Breast epithelium (tissue), 4 donors: ENCODE measurements around the gene PLAC1. TPM values are rescaled to one million over a fixed set of nuclear protein-coding genes. Genes with fewer than 3 reads are reported as not detected.

ENCODE experiments used
- DNase-seq, 2 donors: peaks; one replicate each; pipeline ENCODE4 v3.0.0-alpha.2; 2019; ENCODE audit warnings: low spot score in 2 of 2
- H3K27ac ChIP-seq, 2 donors: fragments of 200-600 bp; sonication (generic) in 1 of 2; one replicate each; pipeline ENCODE4 v1.5.1; 2016 to 2019; ENCODE audit warnings: mild to moderate bottlenecking in 1 of 2
- H3K27me3 ChIP-seq, 2 donors: fragments of 200-600 bp; sonication (generic) in 1 of 2; one replicate each; pipeline versions ENCODE4 v1.5.1 to v1.6.0; 2017 to 2019; ENCODE audit warnings: control low read depth in 1 of 2, mild to moderate bottlenecking in 1 of 2
- H3K36me3 ChIP-seq: fragments of 200-600 bp; one replicate; pipeline ENCODE4 v1.5.1; 2019
- H3K4me1 ChIP-seq, 2 donors: fragments of 200-600 bp; sonication (generic); one replicate each; pipeline ENCODE4 v1.5.1; 2016 to 2019; ENCODE audit warnings: control low read depth in 1 of 2
- H3K4me3 ChIP-seq, 3 donors: fragments of 200-600 bp; sonication (generic); 1 replicate in 2 of 3; 2 replicates in 1 of 3; pipeline ENCODE4 v1.5.1; 2016 to 2019; ENCODE audit warnings: mild to moderate bottlenecking in 3 of 3, moderate library complexity in 2 of 3
- H3K9me3 ChIP-seq, 2 donors: fragments of 200-600 bp; sonication (generic) in 1 of 2; one replicate each; pipeline ENCODE4 v1.5.1; 2016 to 2019; ENCODE audit warnings: control low read depth in 1 of 2
- POLR2A ChIP-seq: fragments of 450-650 bp; IDR thresholded peaks from one replicate; pipeline ENCODE4 v1.6.1; 2016; ENCODE audit warnings: antibody characterized with exemption, mild to moderate bottlenecking, moderate library complexity
- POLR2AphosphoS5 ChIP-seq, 3 donors: sonication (generic); formaldehyde crosslinking; IDR thresholded peaks; one replicate each; pipeline ENCODE4 v1.6.1; 2017; ENCODE audit warnings: antibody characterized with exemption in 3 of 3
- intact Hi-C: fragments of 100-400 bp; cut with DNase I; formaldehyde crosslinking; loops from one replicate; pipeline ENCODE4 v1.15.1; 2023; ENCODE audit warnings: low total_unique reads
- total RNA-seq, 3 donors: library from RNA; depleted of rRNA; stranded (reverse); fragments of >200 nt; gene quantifications; one replicate each; pipeline ENCODE4 v1.1.0, GENCODE V29; 2016
- TF ChIP-seq, protein P1 (sequence below), 3 donors: fragments of 450-650 bp; IDR thresholded peaks; one replicate each; pipeline ENCODE4 v1.5.1; 2016 to 2017; ENCODE audit warnings: antibody characterized with exemption in 3 of 3, mild to moderate bottlenecking in 3 of 3, moderate library complexity in 3 of 3

PLAC1 gene
- total RNA-seq, 3 donors from 2014 or later: not detected

DNA sequence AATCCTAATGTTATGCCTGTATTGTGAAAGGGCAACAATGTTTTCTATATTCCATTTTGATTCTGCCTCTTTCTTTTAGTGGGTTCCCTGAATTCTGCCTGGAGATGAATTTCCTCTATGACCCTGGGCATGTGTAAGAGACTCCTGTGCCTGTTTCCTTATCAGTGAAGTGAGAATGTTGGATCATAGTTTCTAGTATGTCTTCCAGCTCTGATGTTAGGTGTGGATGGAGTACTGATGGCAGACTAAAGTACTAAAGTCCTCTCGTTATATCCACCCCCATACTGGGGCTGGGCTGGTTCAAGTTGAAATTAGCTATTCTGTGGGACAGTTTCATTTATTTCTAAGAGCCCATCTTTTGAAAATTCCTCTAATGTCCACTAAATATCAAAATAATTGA, 29.6 kb downstream of the PLAC1 start:
- H3K27me3 ChIP-seq: peaks cover 0 to 55% of the 10 kb centered on the region in 2 donors
- no peak overlapping the region for H3K4me3 ChIP-seq
- H3K9me3 ChIP-seq: no peaks in the 10 kb centered on the region
- intact Hi-C loops: no loop called here
- no peak overlapping the region for H3K27ac ChIP-seq
- no peak for DNase-seq
- no peaks in the 10 kb centered on the region for H3K36me3 ChIP-seq
- H3K4me1 ChIP-seq: no peaks in the 10 kb centered on the region
- TF ChIP-seq POLR2A (no peak), POLR2AphosphoS5 (IDR thresholded peaks at IDR 0.05) (no peak)
- TF ChIP-seq, protein P1, sequence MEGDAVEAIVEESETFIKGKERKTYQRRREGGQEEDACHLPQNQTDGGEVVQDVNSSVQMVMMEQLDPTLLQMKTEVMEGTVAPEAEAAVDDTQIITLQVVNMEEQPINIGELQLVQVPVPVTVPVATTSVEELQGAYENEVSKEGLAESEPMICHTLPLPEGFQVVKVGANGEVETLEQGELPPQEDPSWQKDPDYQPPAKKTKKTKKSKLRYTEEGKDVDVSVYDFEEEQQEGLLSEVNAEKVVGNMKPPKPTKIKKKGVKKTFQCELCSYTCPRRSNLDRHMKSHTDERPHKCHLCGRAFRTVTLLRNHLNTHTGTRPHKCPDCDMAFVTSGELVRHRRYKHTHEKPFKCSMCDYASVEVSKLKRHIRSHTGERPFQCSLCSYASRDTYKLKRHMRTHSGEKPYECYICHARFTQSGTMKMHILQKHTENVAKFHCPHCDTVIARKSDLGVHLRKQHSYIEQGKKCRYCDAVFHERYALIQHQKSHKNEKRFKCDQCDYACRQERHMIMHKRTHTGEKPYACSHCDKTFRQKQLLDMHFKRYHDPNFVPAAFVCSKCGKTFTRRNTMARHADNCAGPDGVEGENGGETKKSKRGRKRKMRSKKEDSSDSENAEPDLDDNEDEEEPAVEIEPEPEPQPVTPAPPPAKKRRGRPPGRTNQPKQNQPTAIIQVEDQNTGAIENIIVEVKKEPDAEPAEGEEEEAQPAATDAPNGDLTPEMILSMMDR (IDR thresholded peaks at IDR 0.05): no peak

DNA sequence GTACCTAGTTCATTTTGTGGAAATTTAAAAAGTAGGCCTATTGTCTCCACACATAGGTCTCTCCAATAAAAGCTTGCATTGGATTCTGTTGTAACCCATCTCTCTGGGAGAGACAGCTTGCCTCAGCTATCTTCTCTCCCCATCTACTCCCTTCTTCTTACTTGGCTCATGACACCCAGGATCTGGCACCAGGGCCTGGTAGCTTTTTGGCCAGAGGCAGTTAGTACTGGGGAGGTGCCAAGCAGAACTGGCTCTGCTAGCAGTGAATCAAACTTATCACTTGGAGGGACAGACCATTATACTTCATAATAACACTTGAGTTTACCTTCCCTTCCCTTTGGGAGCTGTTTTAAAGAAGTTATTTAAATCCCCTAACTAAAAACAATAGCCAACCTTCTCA, 31.8 kb downstream of the PLAC1 start:
- H3K27ac ChIP-seq: no peak overlapping the region
- intact Hi-C loops: no loop called here
- no peak overlapping the region for H3K4me3 ChIP-seq
- peak; percentile 29 to 57 for DNase-seq
- no peaks in the 10 kb centered on the region for H3K9me3 ChIP-seq
- H3K27me3 ChIP-seq: peaks cover 0 to 53% of the 10 kb centered on the region in 2 donors
- no peaks in the 10 kb centered on the region for H3K36me3 ChIP-seq
- no peaks in the 10 kb centered on the region for H3K4me1 ChIP-seq
- TF ChIP-seq, protein P1 (IDR thresholded peaks at IDR 0.05): no peak
- TF ChIP-seq POLR2A (no peak), POLR2AphosphoS5 (IDR thresholded peaks at IDR 0.05) (no peak)

DNA sequence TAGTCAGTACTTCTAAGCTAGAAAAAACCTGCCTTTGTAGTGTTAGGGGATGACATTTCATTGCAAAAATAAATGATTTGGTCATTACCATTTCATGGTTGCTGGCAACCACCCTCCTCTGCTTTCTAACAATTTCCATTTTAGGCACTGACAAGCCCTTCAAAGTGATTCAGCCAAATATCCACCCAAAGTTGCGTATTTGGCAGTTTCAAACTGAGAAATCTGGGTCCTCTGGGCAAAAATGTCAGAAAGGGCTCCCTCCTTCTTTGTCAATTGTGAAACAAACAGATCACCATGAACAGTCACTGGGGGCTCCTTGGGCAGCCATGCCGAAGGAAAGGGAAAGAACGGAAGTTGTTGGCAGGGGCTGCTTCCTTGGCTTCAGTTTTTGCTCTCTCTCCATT, 33.0 kb downstream of the PLAC1 start:
- TF ChIP-seq, protein P1 (IDR thresholded peaks at IDR 0.05): no peak
- TF ChIP-seq POLR2A: no peak
- no peak for TF ChIP-seq POLR2AphosphoS5 (IDR thresholded peaks at IDR 0.05)
- Histone ChIP-seq H3K27ac (no peak overlapping the region), H3K36me3 (no peaks in the 10 kb centered on the region), H3K4me3 (no peak overlapping the region), H3K4me1 (no peaks in the 10 kb centered on the region), H3K27me3 (peaks cover 0 to 51% of the 10 kb centered on the region in 2 donors), H3K9me3 (no peaks in the 10 kb centered on the region)
- no peak for DNase-seq
- intact Hi-C loops: no loop called here

DNA sequence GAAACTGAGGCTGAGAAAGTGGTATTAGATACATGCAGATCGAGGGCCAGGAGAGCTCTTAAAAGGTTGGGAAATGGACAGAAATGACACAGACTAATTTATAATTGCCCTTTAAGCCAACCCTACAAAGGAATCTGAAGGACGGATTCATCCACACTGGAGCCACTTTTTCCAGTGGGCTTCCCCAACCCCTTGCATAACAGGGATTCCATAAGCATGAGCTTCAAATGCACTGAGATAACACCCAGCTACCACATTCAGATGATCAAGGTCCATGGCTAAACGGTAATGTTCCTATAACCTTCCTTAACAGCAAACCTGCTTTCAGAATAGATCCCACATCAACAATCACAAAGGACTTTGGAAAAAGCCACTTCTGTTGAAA, 34.2 kb downstream of the PLAC1 start:
- DNase-seq: no peak
- no peak overlapping the region for H3K4me3 ChIP-seq
- TF ChIP-seq POLR2AphosphoS5 (IDR thresholded peaks at IDR 0.05) (no peak), POLR2A (no peak)
- TF ChIP-seq, protein P1 (IDR thresholded peaks at IDR 0.05): no peak
- no peaks in the 10 kb centered on the region for H3K36me3 ChIP-seq
- intact Hi-C loops: no loop called here
- H3K27ac ChIP-seq: no peak overlapping the region
- H3K27me3 ChIP-seq: peaks cover 0 to 58% of the 10 kb centered on the region in 2 donors
- H3K4me1 ChIP-seq: no peaks in the 10 kb centered on the region
- H3K9me3 ChIP-seq: no peaks in the 10 kb centered on the region

DNA sequence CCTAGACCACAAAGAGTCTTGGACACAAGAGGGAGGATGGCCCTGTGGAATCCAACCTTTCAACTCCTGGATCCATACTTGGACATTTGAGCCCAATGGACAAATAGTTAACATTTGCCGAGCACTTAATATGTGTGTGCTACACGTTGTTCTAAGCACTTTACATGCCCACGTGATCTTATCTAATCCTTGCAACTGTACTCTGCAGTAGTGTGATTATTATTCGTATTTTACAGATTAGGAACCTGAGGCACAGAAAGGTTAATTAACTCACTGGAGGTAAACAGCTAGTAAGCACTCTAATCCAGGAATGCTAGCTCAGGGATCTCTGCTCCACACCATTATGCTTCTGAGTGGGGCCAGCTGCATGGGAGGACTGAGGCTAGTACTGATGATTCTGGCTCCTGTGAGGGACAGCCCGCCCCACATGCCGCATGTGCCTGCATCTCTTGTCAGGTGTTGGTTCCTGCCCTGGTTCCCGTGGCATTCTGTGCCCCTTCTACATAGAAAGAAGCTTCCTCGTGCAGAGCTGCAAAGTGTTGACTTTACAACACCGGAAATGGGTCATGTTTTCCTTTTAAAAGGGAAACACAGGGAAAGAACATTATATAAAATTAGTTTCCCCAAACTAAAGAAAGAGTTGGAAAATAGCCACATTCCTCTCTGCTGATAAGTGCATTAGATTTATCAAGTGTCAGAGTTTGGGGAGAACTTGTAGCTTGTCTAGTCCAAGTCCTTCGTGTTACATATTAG, 34.8 kb downstream of the PLAC1 start:
- DNase-seq: no peak
- Histone ChIP-seq H3K4me3 (no peak overlapping the region), H3K9me3 (no peaks in the 10 kb centered on the region), H3K27me3 (peaks cover 0 to 58% of the 10 kb centered on the region in 2 donors), H3K27ac (no peak overlapping the region), H3K4me1 (no peaks in the 10 kb centered on the region), H3K36me3 (no peaks in the 10 kb centered on the region)
- TF ChIP-seq POLR2AphosphoS5 (IDR thresholded peaks at IDR 0.05): no peak
- TF ChIP-seq, protein P1 (IDR thresholded peaks at IDR 0.05): no peak
- TF ChIP-seq POLR2A: no peak
- intact Hi-C loops: no loop called here
